ENCODE measurements around the gene DNTT. TPM values are rescaled to one million over a fixed set of nuclear protein-coding genes. Genes with fewer than 3 reads are reported as not detected.

DNTT gene
- total RNA-seq, 1 experiment from 2014 or later: not detected

DNA sequence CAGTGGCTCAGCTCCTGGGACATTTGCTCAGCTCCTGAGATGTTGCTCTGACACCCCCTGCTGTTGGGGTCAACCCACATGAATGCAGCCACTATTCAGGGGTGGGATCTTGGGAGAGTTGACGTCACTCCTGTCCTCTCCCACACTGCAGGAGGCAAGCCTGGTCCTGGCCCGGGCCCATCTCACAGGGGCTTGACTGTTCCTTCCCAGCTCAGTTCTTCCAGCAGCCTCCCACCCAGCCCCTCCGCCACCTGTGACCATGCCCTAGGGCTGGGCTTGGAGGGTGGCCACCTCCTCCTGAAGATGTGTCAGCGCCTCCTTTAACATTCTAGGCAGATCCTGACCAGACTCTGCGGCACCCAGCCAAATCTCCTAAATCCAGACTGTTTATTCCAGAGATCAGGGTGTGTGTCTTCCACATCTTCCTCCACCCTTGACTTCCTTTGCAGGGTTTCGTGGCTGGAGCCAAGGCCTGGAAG, 73.6 kb downstream of the DNTT start:
- peak; percentile 39 for DNase-seq (ENCODE audit: low read depth)

DNA sequence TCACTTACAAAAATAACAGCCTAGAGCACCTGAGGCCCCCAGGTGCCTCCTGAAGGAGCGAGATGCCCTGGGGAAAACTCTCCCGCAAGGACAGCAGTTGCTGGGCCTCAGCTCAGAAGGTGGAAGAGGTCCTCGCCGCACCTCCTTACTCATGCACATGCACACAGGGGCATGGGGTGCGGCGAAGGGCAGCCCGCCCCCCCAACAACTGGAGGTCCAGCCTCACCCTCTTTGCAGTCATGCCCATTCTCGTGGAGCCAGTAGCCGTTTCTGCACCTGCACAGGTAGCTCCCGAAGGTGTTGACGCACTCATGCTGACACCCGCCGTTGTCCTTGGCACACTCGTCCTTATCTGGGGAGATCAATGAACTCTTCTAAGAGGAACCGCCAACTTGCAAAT, 74.5 kb downstream of the DNTT start:
- no peak for DNase-seq (ENCODE audit: low read depth)

DNA sequence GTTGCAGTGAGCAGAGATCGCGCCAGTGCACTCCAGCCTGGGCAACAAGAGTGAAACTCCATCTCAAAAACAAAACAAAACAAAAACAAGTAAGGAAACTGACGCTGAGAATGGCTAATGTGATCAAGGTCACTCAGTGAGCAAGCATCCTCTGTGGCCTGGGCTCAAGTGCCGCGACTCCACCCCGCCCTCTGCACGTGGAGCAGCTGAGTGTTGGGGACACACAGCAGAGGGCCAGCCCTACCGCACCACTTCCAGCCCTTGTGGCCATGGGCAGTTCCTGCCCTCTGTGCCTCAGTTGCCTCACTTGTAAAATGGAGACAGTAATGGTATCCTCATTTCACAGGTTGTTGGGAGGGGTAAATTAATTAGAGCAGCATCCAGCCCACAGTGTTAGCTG, 75.5 kb downstream of the DNTT start:
- no peak for DNase-seq (ENCODE audit: low read depth)

DNA sequence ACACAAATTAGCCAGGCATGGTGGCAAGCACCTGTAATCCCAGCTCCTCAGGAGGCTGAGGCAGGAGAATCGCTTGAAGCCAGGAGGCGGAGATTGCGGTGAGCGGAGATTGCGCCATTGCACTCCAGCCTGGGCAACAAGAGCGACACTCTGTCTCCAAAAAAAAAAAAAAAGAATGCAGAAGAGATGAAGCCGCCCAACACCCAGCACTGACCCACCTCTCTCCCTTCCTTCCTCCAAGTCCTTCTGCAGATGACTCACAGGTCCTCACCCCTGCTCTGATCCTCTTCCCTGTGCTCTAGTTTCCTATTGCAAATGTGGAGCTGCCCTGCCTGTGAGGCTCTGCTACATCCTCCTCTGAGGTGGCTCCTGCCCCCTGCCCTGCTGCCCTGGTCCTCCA, 76.6 kb downstream of the DNTT start:
- DNase-seq (ENCODE audit: low read depth): peak; percentile 17

DNA sequence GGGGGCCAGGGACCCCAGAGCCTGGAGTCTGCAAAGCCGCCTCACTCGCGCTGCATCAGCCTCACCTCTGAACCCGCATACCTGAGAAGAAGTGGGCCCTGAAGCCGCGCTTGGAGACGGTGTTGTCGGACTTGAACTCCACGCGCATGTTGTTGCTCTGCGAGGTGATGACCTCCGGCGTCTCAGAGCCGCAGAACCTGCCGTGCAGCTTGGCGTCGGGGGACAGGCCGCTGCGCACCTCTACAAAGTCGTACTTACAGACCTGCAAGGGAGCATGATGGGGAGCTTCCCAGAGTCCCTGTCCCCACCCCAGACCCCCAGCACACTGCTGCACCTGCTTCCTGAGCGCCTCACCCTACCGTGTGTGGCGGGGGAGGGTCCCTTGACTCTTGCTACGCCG, 80.3 kb downstream of the DNTT start:
- DNase-seq (ENCODE audit: low read depth): no peak

DNA sequence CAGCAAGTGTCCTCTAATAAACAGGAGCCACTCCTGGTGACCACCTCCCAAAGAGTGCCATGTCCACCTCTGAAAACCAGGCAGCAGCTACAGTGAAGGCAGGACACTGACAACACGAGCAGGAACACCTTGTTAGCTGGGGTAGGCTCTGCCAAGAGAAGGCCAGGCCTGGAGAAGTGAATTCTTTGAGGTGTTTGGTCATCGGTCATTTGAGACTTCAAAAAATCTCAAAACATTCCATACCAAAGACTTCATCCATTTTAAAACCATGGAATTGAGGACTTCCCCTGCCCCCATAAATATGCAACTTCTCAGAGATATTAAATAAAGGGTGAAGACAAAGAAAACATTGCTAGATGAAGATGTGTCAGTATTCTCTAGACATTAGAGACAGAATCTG, 82.9 kb downstream of the DNTT start:
- DNase-seq (ENCODE audit: low read depth): no peak

DNA sequence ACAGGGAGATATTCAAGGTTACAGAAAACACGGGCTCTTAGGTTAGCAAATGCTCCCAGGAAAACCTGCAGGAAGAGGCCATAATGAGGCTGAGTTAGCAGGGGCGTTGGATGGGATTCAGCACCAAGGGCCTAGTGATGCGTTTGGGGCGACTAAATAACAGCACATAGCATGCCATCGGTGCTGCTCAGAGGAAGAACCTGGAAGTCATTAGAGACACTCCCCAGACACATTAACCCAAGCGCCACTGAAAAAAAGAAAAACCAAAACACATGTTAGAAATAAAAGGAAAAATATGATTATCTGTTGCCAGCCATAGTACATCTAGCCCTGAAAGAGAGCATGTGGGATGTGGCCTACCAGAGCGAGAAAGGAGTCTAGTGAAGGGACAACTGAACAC, 83.4 kb downstream of the DNTT start:
- DNase-seq (ENCODE audit: low read depth): no peak

Other genes with a start within 250 kb of the DNTT start
- 6.6 and 9.4 TPM in 2 replicates for gene ZNF518A, start 174.1 kb upstream of the DNTT start, total RNA-seq (2014; rRNA removed; shearing (Covaris generic))
- not detected in 2 replicates for gene BLNK, start 32.9 kb upstream of the DNTT start, total RNA-seq (2014; rRNA removed; shearing (Covaris generic))
- gene OPALIN, start 54.6 kb downstream of the DNTT start, total RNA-seq (2014; rRNA removed; shearing (Covaris generic)): not detected in 2 replicates
- gene TLL2, start 209.5 kb downstream of the DNTT start, total RNA-seq (2014; rRNA removed; shearing (Covaris generic)): 0.15 and 0.29 TPM in 2 replicates

Data from Daoy (cell line).